CD4-positive, CD25-positive, alpha-beta regulatory T cell (primary cell): ENCODE measurements around the gene UBL3. TPM values are rescaled to one million over a fixed set of nuclear protein-coding genes. Genes with fewer than 3 reads are reported as not detected.

Experiments used
- ATAC-seq, 2 donors: fragments of 150-1000 bp; cut with Tn5 transposase; one replicate each; pipeline ENCODE4 v1.10.0; 2021; ENCODE audit warnings: low read depth in 2 of 2, moderate number of reproducible peaks in 2 of 2, moderate library complexity in 1 of 2
- DNase-seq, 3 donors: peaks; one replicate each; pipeline versions ENCODE4 v3.0.0 to v3.0.0-alpha.2; 2012 to 2022; ENCODE audit warnings: mixed read lengths in 1 of 3
- H3K27ac ChIP-seq: one replicate; pipeline ENCODE4 v1.7.0; 2013; ENCODE audit warnings: mild to moderate bottlenecking, low read length; ENCODE audit not compliant: insufficient read depth, poor library complexity, severe bottlenecking
- H3K27me3 ChIP-seq: one replicate; pipeline ENCODE4 v1.7.0; 2013; ENCODE audit warnings: low read length; ENCODE audit not compliant: control insufficient read depth, insufficient read depth
- H3K36me3 ChIP-seq: one replicate; pipeline ENCODE4 v1.7.0; 2013; ENCODE audit warnings: mild to moderate bottlenecking, low read length, moderate library complexity; ENCODE audit not compliant: control insufficient read depth, insufficient read depth
- H3K4me1 ChIP-seq: 2 replicates; pipeline ENCODE4 v1.7.0; 2013; ENCODE audit warnings: mild to moderate bottlenecking, low read length; ENCODE audit not compliant: insufficient read depth, control insufficient read depth, poor library complexity, severe bottlenecking
- H3K4me3 ChIP-seq: one replicate; pipeline ENCODE4 v1.7.0; 2013; ENCODE audit warnings: low read depth, mild to moderate bottlenecking, low read length, moderate library complexity
- H3K9me3 ChIP-seq, 2 experiments: 1 replicate in 1 of 2; 2 replicates in 1 of 2; pipeline ENCODE4 v1.7.0; 2013; ENCODE audit warnings: low read length in 2 of 2, mild to moderate bottlenecking in 1 of 2, moderate library complexity in 1 of 2; ENCODE audit not compliant: control insufficient read depth in 2 of 2
- H3K27ac Mint-ChIP-seq, 3 donors: one replicate each; pipeline ENCODE4 v1.8.0; 2020 to 2022; ENCODE audit warnings: mild to moderate bottlenecking in 3 of 3, mixed read lengths in 3 of 3, moderate library complexity in 2 of 3
- H3K27me3 Mint-ChIP-seq: one replicate; pipeline ENCODE4 v1.8.0; 2022; ENCODE audit warnings: mild to moderate bottlenecking, mixed read lengths
- H3K36me3 Mint-ChIP-seq: one replicate; pipeline ENCODE4 v1.8.0; 2020; ENCODE audit warnings: mixed read lengths
- H3K4me1 Mint-ChIP-seq, 4 donors: one replicate each; pipeline ENCODE4 v1.8.0; 2020 to 2022; ENCODE audit warnings: mixed read lengths in 4 of 4, mild to moderate bottlenecking in 1 of 4
- H3K4me3 Mint-ChIP-seq, 4 donors: one replicate each; pipeline ENCODE4 v1.8.0; 2020 to 2022; ENCODE audit warnings: mild to moderate bottlenecking in 4 of 4, mixed read lengths in 4 of 4, moderate library complexity in 3 of 4
- H3K9me3 Mint-ChIP-seq, 7 donors: one replicate each; pipeline ENCODE4 v1.8.0; 2020 to 2022; ENCODE audit warnings: mixed read lengths in 7 of 7, mild to moderate bottlenecking in 3 of 7, moderate library complexity in 2 of 7
- polyA plus RNA-seq, 4 donors: library from polyadenylated mRNA; unstranded; fragments of 300-500 nt; fragmentation: Illumina TruSeq; gene quantifications; one replicate each; pipeline ENCODE4 v1.2.3, GENCODE V29; 2021
- total RNA-seq: library from RNA; stranded (reverse); gene quantifications from one replicate; pipeline ENCODE4 v1.2.3, GENCODE V29; 2022

The UBL3 gene
- total and polyA plus RNA-seq, 5 donors from 2014 or later: 64.6 to 85.0 (median 71.4) TPM

GRCh38 chr13:29810145-29810742 lies 40.2 kb downstream of the UBL3 start:
- Histone ChIP-seq H3K27ac (no peak overlapping the region), H3K4me1 (peaks cover 32% of the 10 kb centered on the region), H3K4me3 (no peak overlapping the region), H3K9me3 (no peaks in the 10 kb centered on the region), H3K36me3 (peaks cover 2% of the 10 kb centered on the region), H3K27me3 (no peaks in the 10 kb centered on the region)
- ATAC-seq: no peak
- Mint-ChIP-seq H3K4me3 (peak overlapping the region in 1 of 4 donors; percentile 32), H3K4me1 (peaks cover 50 to 84% (median 60%) of the 10 kb centered on the region in 4 donors), H3K9me3 (peaks cover 0 to 2% (median 0%) of the 10 kb centered on the region in 7 donors), H3K27me3 (no peaks in the 10 kb centered on the region), H3K27ac (no peak overlapping the region), H3K36me3 (peaks cover 4% of the 10 kb centered on the region)
- DNase-seq: no peak

DNA sequence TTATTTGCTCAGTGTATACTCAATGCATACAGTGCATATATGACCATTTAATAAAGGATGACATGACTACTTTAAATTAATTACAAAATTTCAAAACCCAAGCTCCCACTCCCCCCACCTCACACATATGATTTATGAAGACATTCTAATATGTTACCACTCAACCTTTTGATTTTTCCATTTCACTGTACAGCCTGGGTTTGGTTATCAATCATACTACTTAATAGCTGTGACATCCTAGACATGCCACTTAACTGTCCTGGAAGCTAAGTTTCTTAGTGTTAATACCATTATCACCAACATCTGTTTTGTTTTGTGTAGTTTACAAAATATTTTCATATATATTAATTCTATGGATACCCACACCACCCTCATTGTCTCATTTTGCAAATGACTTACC lies 42.2 kb downstream of the UBL3 start:
- H3K4me3 Mint-ChIP-seq: no peak overlapping the region
- no peak for DNase-seq
- ATAC-seq: no peak
- Histone ChIP-seq H3K27ac (no peak overlapping the region), H3K4me1 (peaks cover 37% of the 10 kb centered on the region), H3K4me3 (peak overlapping the region; percentile 5), H3K9me3 (no peaks in the 10 kb centered on the region), H3K36me3 (peaks cover 2% of the 10 kb centered on the region), H3K27me3 (no peaks in the 10 kb centered on the region)
- H3K4me1 Mint-ChIP-seq: peaks cover 44 to 68% (median 51%) of the 10 kb centered on the region in 4 donors
- no peak overlapping the region for H3K27ac Mint-ChIP-seq
- peaks cover 4% of the 10 kb centered on the region for H3K36me3 Mint-ChIP-seq
- no peaks in the 10 kb centered on the region for H3K27me3 Mint-ChIP-seq
- H3K9me3 Mint-ChIP-seq: peaks cover 0 to 2% (median 0%) of the 10 kb centered on the region in 7 donors

GRCh38 chr13:29805994-29806979 lies 44.1 kb downstream of the UBL3 start:
- Mint-ChIP-seq H3K4me1 (peaks cover 39 to 54% (median 44%) of the 10 kb centered on the region in 4 donors), H3K4me3 (peak overlapping the region in 1 of 4 donors; percentile 17), H3K9me3 (peaks cover 0 to 2% (median 0%) of the 10 kb centered on the region in 7 donors), H3K36me3 (peaks cover 4% of the 10 kb centered on the region), H3K27ac (peak overlapping the region in 1 of 3 donors; percentile 75), H3K27me3 (no peaks in the 10 kb centered on the region)
- ATAC-seq: no peak
- H3K4me1 ChIP-seq: peaks cover 41% of the 10 kb centered on the region
- H3K27ac ChIP-seq: no peak overlapping the region
- H3K27me3 ChIP-seq: no peaks in the 10 kb centered on the region
- H3K4me3 ChIP-seq: no peak overlapping the region
- H3K36me3 ChIP-seq: no peaks in the 10 kb centered on the region
- no peak for DNase-seq
- H3K9me3 ChIP-seq: no peaks in the 10 kb centered on the region

- Histone ChIP-seq H3K4me3 (no peak overlapping the region), H3K36me3 (no peaks in the 10 kb centered on the region), H3K4me1 (peaks cover 43% of the 10 kb centered on the region), H3K9me3 (no peaks in the 10 kb centered on the region), H3K27ac (no peak overlapping the region), H3K27me3 (no peaks in the 10 kb centered on the region)
- DNase-seq (no peak), ATAC-seq (no peak)
- Mint-ChIP-seq H3K27me3 (no peaks in the 10 kb centered on the region), H3K27ac (no peak overlapping the region), H3K4me3 (no peak overlapping the region), H3K9me3 (no peaks in the 10 kb centered on the region), H3K36me3 (no peaks in the 10 kb centered on the region), H3K4me1 (peaks cover 31 to 42% (median 36%) of the 10 kb centered on the region in 4 donors)
Observed at GRCh38 chr13:29803221-29803620, 47.2 kb downstream of the UBL3 start.

DNA sequence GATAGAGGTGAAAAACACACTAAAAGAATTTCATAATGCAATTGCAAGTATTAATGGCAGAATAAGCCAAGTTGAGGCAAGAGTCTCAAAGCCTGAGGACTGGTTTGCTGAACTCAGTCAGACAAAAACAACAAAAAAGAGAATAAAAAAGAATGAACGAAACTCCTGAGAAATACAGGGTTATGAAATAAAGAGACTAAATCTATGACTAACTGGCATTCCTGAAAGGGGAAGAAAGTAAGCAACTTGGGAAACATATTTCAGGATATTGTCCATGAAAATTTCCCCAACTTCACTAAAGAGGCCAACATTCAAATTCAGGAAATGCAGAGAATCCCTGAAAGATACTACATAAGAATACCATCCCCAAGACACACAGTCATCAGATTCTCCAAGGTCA lies 47.8 kb downstream of the UBL3 start:
- no peak overlapping the region for H3K4me3 ChIP-seq
- H3K4me3 Mint-ChIP-seq: no peak overlapping the region
- H3K9me3 Mint-ChIP-seq: no peaks in the 10 kb centered on the region
- H3K27ac Mint-ChIP-seq: no peak overlapping the region
- peaks cover 40% of the 10 kb centered on the region for H3K4me1 ChIP-seq
- no peaks in the 10 kb centered on the region for H3K27me3 ChIP-seq
- H3K4me1 Mint-ChIP-seq: peaks cover 35 to 41% (median 36%) of the 10 kb centered on the region in 4 donors
- H3K27ac ChIP-seq: no peak overlapping the region
- no peaks in the 10 kb centered on the region for H3K36me3 ChIP-seq
- H3K9me3 ChIP-seq: no peaks in the 10 kb centered on the region
- H3K27me3 Mint-ChIP-seq: no peaks in the 10 kb centered on the region
- DNase-seq (no peak), ATAC-seq (no peak)
- H3K36me3 Mint-ChIP-seq: no peaks in the 10 kb centered on the region

DNA sequence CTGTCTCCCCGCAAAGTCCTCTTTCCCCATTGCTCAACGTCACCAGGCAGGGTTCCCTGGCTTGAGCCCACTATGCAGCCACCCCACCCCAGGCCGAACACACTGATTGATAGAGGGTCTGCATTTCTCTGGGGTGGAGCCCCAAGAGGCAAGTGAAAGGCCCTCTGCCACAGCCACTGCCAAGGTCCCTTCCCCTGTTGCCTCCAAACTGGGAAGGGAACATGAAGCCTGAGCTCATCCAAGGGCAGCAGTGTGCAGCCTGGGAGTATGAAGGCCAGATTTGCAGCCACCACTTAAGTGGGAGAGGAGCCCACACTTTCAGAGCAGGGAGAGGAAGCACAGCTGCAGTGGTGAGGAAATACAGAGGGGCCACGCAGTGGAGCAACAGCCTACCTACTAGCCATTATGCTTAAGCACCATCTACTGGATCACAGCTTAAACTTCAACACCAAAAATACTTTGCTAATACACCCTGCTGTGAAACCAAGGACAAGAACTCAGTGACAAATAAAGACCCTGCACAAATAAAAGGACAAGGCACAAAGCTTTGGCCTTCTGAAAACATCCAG lies 48.6 kb downstream of the UBL3 start:
- no peaks in the 10 kb centered on the region for H3K36me3 Mint-ChIP-seq
- H3K36me3 ChIP-seq: no peaks in the 10 kb centered on the region
- H3K9me3 Mint-ChIP-seq: no peaks in the 10 kb centered on the region
- peak in 1 of 3 donors; percentile 8 for DNase-seq
- H3K27ac Mint-ChIP-seq: no peak overlapping the region
- peaks cover 35 to 42% (median 37%) of the 10 kb centered on the region in 4 donors for H3K4me1 Mint-ChIP-seq
- no peak overlapping the region for H3K4me3 Mint-ChIP-seq
- H3K4me1 ChIP-seq: peaks cover 34% of the 10 kb centered on the region
- no peaks in the 10 kb centered on the region for H3K9me3 ChIP-seq
- H3K27ac ChIP-seq: no peak overlapping the region
- H3K27me3 ChIP-seq: no peaks in the 10 kb centered on the region
- ATAC-seq: no peak
- H3K4me3 ChIP-seq: no peak overlapping the region
- no peaks in the 10 kb centered on the region for H3K27me3 Mint-ChIP-seq

GRCh38 chr13:29801102-29801501 lies 49.3 kb downstream of the UBL3 start:
- no peaks in the 10 kb centered on the region for H3K9me3 ChIP-seq
- H3K27me3 Mint-ChIP-seq: no peaks in the 10 kb centered on the region
- DNase-seq: no peak
- H3K27me3 ChIP-seq: no peaks in the 10 kb centered on the region
- no peak overlapping the region for H3K27ac Mint-ChIP-seq
- no peaks in the 10 kb centered on the region for H3K36me3 ChIP-seq
- H3K27ac ChIP-seq: no peak overlapping the region
- no peak overlapping the region for H3K4me3 ChIP-seq
- no peak for ATAC-seq
- peaks cover 29 to 40% (median 36%) of the 10 kb centered on the region in 4 donors for H3K4me1 Mint-ChIP-seq
- peaks cover 31% of the 10 kb centered on the region for H3K4me1 ChIP-seq
- H3K9me3 Mint-ChIP-seq: no peaks in the 10 kb centered on the region
- no peak overlapping the region for H3K4me3 Mint-ChIP-seq
- no peaks in the 10 kb centered on the region for H3K36me3 Mint-ChIP-seq
